Activated T-cell treated with anti-CD3 and anti-CD28 coated beads, Interleukin-2, amount 50 U/mL, for 24 hours (primary cell): ENCODE measurements around the gene SMG9.

ENCODE experiments used
- DNase-seq: peaks from one replicate; pipeline ENCODE4 v3.0.0-alpha.2; 2020
- H3K27ac Mint-ChIP-seq: 2 replicates; pipeline ENCODE4 v1.8.0; 2020; ENCODE audit warnings: mild to moderate bottlenecking, mixed read lengths
- H3K27me3 Mint-ChIP-seq: 2 replicates; pipeline ENCODE4 v1.8.0; 2020; ENCODE audit warnings: mixed read lengths
- H3K36me3 Mint-ChIP-seq: 2 replicates; pipeline ENCODE4 v1.8.0; 2020; ENCODE audit warnings: low read depth, mixed read lengths
- H3K4me1 Mint-ChIP-seq: 2 replicates; pipeline ENCODE4 v1.8.0; 2020; ENCODE audit warnings: low read depth, mixed read lengths
- H3K4me3 Mint-ChIP-seq: 2 replicates; pipeline ENCODE4 v1.8.0; 2020; ENCODE audit warnings: mild to moderate bottlenecking, moderate library complexity, mixed read lengths
- H3K9me3 Mint-ChIP-seq: 2 replicates; pipeline ENCODE4 v1.8.0; 2020; ENCODE audit warnings: mixed read lengths

SMG9 gene

DNA sequence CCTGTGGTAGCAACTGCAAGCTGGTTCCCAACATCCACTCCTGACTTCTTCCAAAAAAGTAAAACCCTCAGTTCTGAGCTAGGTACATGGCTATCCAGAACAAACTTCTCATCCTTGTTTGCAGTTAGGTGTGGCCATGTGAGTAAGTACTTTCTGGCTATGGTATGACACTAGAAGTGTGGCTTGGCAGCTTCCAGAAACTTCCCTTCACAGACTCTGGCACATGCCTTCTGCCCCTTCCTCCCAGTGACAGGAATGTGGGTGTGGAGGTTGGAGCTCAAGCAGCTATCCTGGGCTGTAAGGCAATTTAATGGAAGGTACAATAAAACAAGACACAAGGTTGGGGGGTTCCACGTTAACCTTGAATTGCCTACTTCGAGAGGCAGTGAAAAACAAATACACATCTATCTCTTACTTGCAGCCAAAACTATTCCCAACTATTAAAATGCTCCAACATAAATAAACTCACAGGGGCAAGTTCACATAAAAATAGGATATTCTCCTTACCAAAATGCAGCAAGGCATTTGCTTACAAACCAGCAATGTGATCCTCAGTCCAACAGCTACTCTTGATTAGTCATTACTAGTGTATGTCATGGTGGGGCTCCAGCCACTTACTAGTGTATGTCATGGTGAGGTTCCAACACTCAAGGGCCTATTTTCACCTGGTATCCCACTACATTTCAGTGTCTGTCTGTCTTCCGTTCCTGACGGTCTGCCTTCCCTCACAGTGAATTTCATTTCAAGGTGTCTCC, 3.1 kb downstream of the SMG9 start:
- peaks cover 63% of the 10 kb centered on the region for H3K4me1 Mint-ChIP-seq
- no peak for DNase-seq
- H3K36me3 Mint-ChIP-seq, result peaks cover 88% of the 10 kb centered on the region
- no peaks in the 10 kb centered on the region for H3K27me3 Mint-ChIP-seq
- H3K9me3 Mint-ChIP-seq, result peaks cover 2% of the 10 kb centered on the region
- H3K4me3 Mint-ChIP-seq, result peak overlapping the region; percentile 44
- peak overlapping the region; percentile 100 for H3K27ac Mint-ChIP-seq

DNA sequence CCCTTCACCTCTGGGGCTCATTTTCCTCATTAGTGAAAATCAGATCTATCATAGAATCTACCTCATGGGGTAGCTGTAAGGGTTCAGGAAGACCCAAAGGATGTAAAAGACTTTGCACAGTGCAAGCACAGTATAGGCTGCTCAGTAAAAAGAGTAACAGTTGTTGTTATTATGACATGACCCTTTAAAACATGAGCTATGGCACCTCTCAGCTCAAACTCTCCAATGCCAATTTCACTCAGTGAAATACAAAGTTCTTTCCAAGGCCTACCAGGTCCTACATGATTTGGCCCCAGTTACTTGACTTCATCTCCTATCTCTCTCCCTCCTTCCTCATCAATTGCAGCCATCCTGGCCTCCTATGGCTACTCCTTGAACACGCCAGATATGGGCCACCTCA, 4.9 kb downstream of the SMG9 start:
- Mint-ChIP-seq H3K4me3 (no peak overlapping the region), H3K36me3 (peaks cover 90% of the 10 kb centered on the region), H3K9me3 (peaks cover 2% of the 10 kb centered on the region), H3K4me1 (peaks cover 55% of the 10 kb centered on the region), H3K27me3 (no peaks in the 10 kb centered on the region), H3K27ac (peak overlapping the region; percentile 39)
- DNase-seq, result no peak

DNA sequence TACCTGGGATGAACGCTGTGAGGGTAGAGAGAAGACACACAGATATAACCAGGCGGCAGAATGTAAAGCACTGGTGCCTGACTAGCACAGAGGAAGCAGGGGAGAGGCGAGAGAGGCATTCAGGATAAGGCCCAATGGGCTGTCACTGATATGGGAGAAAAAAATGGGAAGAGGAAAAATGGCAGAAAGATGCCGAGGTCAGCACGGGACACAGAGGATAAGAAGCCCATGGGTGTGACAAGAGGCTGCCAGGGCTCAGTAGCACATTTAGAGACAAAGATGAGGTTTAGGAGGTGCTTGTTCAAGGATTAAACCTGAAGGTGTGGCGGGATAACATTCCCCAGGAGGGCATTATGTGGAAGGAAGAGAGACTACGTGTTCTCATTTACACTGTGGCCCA, 5.6 kb downstream of the SMG9 start:
- peaks cover 52% of the 10 kb centered on the region for H3K4me1 Mint-ChIP-seq
- H3K36me3 Mint-ChIP-seq, result peaks cover 92% of the 10 kb centered on the region
- H3K9me3 Mint-ChIP-seq, result peaks cover 2% of the 10 kb centered on the region
- H3K27me3 Mint-ChIP-seq, result no peaks in the 10 kb centered on the region
- H3K4me3 Mint-ChIP-seq, result no peak overlapping the region
- DNase-seq, result no peak
- peak overlapping the region; percentile 68 for H3K27ac Mint-ChIP-seq

DNA sequence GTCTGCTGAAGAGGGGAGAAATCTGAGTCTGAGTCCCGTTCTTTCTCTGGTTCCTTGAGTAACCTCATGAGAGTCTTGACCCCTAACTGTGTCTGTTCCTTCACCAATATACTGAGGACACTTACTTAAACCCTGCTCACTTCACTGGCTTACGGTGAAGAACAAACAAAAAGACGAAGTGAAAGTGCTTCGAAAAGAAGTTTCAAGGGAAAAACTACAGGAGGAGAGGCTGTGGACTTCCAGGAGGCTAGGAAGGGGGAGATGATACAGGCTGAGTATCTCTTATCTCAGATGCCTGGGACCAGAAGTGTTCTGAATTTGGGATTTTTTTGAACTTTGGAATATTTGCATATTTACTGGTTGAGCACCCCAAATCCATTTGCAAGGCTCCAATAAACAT, 6.1 kb downstream of the SMG9 start:
- Mint-ChIP-seq H3K27me3 (no peaks in the 10 kb centered on the region), H3K4me1 (peaks cover 48% of the 10 kb centered on the region), H3K27ac (peak overlapping the region; percentile 68), H3K4me3 (no peak overlapping the region), H3K36me3 (peaks cover 93% of the 10 kb centered on the region), H3K9me3 (peaks cover 2% of the 10 kb centered on the region)
- DNase-seq, result no peak

DNA sequence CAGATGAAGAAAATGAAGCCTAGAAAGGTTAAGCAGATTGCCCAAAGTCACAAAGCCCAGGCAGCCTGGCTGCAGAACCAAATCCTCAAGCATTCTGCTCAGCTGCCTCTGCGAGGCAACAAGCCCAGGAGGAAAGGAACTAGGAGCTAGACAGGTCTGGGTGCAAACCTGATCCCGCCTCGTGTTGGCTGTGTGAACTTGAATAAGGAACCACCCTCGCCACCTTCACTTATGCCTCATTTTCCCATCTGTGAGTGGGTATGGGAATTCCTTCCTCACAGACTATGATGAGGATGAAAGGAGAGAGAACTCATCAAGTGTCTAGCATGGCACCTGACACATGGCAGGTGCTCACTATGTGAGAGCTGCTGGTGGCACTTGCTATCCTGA, 6.6 kb downstream of the SMG9 start:
- Mint-ChIP-seq H3K4me1 (peaks cover 43% of the 10 kb centered on the region), H3K27ac (peak overlapping the region; percentile 68), H3K9me3 (peaks cover 2% of the 10 kb centered on the region), H3K36me3 (peaks cover 95% of the 10 kb centered on the region), H3K4me3 (no peak overlapping the region), H3K27me3 (no peaks in the 10 kb centered on the region)
- no peak for DNase-seq

DNA sequence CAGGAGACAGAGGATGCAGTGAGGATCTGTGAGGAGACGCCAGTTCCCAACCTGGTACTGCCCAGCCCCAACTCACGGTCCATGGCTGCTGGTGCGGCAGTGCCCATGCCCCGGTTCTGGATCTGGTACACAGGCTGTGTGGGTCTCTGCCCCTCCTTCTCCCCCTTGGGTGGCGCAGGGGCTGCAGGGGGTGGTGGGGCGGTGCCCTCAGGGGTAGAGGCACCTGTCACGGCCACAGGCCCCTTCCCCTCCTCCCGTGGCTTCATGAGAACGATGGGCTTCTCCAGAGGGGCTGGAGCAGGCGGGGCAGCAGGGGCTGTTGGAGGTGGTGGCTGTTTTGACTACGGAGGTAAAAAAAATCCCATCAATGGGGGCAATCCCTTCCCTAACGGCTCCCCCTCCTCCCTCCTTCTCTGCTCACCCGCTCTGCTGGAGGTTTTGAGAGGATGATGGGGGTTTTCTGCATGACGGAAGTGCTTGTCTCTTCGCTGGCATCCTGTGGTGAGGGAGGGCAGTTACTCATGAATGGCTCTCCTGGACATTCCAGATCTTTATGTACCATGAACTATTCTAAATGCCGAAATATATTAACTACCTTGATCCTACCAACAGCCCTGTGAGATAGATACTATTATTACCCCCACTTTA, 7.1 kb downstream of the SMG9 start:
- peaks cover 38% of the 10 kb centered on the region for H3K4me1 Mint-ChIP-seq
- peaks cover 2% of the 10 kb centered on the region for H3K9me3 Mint-ChIP-seq
- H3K27me3 Mint-ChIP-seq, result no peaks in the 10 kb centered on the region
- DNase-seq, result no peak
- no peak overlapping the region for H3K4me3 Mint-ChIP-seq
- H3K27ac Mint-ChIP-seq, result peak overlapping the region; percentile 68
- peaks cover 96% of the 10 kb centered on the region for H3K36me3 Mint-ChIP-seq

DNA sequence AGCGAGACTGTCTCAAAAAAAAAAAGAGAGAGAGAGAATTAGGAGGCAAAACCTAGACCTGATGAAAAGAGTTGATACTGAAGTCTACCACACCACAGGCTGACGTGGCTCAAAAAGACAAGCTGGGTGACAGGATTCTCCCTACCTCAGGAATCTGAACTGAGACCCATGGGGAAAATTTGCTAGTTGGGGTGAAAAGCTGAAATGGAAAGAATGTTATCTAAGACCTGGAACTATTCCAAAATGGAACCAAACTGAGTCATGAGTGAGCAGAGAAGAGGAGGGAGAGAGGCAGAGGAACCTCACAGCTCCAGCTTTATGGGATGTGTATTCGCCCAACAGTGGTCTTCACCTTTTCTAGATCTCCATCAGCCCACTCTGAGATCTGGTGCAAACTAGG, 11.7 kb downstream of the SMG9 start:
- Mint-ChIP-seq H3K27me3 (no peaks in the 10 kb centered on the region), H3K36me3 (peaks cover 97% of the 10 kb centered on the region), H3K27ac (peak overlapping the region; percentile 55)

DNA sequence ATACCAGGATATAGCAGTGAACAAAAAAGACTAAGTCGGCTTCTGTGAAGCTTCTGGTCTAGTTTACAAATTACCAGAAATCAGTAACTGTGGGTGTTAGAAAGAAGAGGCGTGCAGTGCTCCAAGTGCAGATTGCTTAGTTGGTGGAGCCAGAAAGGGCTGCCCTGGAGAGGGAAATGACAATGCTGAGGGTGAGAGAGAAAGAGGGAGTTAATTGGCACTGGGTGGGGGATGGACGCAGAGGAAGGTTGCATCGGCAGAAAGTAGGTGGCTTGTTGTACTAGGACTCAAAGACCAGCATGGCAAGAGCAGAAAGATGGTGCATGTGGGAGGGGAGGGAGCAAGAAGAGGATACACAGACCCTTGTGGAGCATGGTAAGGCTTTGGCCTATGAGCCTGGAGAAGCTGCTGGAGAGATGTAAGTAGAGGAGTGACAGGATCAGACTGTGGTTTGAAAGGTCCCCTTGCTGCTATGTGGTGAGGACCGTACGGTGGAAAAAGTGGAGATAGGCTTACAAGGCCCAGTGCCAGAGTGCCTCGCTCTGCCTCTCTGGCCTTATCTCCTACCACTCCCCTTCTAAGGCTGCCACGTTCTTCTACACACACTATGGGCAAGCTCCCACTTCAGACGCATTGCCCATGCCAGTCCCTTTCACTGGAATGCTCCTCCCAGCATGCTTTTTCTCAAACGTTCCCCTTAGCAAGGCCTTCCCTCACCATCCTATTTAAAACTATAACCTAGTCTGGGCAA, 13.5 kb downstream of the SMG9 start:
- H3K4me1 Mint-ChIP-seq, result peaks cover 6% of the 10 kb centered on the region
- H3K27ac Mint-ChIP-seq, result peak overlapping the region; percentile 27
- peaks cover 98% of the 10 kb centered on the region for H3K36me3 Mint-ChIP-seq
- no peak for DNase-seq
- H3K9me3 Mint-ChIP-seq, result no peaks in the 10 kb centered on the region
- no peak overlapping the region for H3K4me3 Mint-ChIP-seq
- H3K27me3 Mint-ChIP-seq, result no peaks in the 10 kb centered on the region

More for the DNA sequence above, 11.7 kb downstream of the SMG9 start:
- Mint-ChIP-seq H3K4me3 (no peak overlapping the region), H3K4me1 (peaks cover 13% of the 10 kb centered on the region), H3K9me3 (no peaks in the 10 kb centered on the region)
- no peak for DNase-seq

DNA sequence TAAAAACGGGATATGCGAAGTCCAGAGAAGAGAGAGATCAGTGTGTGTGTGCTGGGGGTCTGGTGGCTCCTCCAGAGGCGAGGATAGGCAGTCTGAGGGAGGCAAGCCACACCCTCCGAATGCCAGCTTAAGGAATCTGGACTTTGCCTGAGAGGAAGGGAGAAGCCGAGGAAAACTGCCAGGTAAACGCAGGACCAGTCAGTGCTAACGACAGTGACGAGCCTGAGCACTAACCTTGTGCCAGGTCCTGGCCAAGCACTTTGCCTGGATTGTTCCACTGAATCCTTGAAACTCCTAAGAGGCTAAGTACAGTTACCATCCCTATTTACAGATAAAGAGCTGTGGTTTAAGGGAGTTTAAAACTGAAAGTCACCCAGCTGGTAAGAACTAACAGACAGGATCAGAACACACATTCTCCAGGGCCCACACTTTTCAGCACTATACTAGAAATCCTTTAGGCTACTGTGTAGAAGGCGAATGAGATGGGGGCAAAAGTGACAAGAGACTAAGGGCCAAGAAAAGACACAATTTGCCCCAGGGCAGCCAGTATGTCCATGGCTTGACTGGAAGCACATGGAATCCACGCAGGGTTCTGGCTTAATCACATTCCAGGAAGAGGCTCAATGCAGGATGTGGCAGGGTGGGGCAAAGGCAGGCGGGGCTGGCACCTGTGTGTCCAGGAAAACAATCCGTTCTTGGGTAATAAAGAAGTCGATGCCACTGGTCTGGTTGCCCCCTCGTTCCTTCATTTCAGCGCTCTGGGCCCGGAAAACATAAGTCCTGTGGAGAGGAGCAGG, 15.1 kb downstream of the SMG9 start:
- Mint-ChIP-seq H3K27ac (peak overlapping the region; percentile 13), H3K4me1 (no peaks in the 10 kb centered on the region), H3K4me3 (no peak overlapping the region), H3K36me3 (peaks cover 97% of the 10 kb centered on the region), H3K27me3 (no peaks in the 10 kb centered on the region), H3K9me3 (no peaks in the 10 kb centered on the region)
- DNase-seq, result no peak

DNA sequence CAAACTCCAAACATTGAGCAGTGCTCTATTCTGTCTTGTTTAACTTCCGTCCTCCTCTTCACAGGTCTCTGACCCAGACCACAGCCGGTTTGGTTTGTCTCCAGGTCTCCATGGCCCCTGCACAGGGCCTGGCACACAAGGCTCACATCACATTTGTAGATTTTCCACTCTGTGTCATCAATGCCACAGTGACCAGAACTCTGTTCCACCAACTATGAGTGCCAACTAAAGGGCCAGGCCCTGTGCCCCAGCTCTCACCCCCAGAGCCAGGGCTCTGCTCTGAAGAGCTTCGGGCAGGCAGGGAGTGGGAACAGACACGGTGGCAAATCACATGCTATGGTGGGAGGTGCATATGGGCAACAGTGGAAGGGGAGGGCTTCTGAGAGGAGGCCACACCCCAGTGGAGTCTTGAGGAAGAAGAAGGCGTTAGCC, 16.0 kb downstream of the SMG9 start:
- peak overlapping the region; percentile 45 for H3K27ac Mint-ChIP-seq
- no peaks in the 10 kb centered on the region for H3K27me3 Mint-ChIP-seq
- no peak overlapping the region for H3K4me3 Mint-ChIP-seq
- no peak for DNase-seq
- peaks cover 97% of the 10 kb centered on the region for H3K36me3 Mint-ChIP-seq
- H3K4me1 Mint-ChIP-seq, result no peaks in the 10 kb centered on the region
- H3K9me3 Mint-ChIP-seq, result no peaks in the 10 kb centered on the region

DNA sequence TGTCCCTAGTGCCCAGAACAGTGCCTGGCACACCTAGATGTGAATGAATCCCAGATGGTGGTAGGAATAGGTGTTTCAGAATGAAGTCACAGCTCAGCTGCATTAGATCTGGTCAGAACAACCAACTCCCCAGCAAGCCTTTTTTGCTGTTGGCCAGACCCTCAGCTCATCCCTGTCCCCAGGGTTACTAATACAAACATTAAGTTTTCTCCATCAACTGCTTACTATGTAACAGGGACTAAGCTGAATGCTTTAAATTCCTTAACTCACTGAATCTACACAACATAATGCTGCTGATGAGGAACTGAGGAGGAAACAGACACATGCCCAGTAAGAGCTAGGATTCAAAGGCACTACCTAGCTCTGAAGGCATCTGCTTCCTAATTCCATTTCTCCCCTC, 18.8 kb downstream of the SMG9 start:
- Mint-ChIP-seq H3K4me3 (no peak overlapping the region), H3K27me3 (no peaks in the 10 kb centered on the region), H3K9me3 (no peaks in the 10 kb centered on the region), H3K4me1 (no peaks in the 10 kb centered on the region), H3K27ac (peak overlapping the region; percentile 66), H3K36me3 (peaks cover 97% of the 10 kb centered on the region)
- DNase-seq, result no peak

DNA sequence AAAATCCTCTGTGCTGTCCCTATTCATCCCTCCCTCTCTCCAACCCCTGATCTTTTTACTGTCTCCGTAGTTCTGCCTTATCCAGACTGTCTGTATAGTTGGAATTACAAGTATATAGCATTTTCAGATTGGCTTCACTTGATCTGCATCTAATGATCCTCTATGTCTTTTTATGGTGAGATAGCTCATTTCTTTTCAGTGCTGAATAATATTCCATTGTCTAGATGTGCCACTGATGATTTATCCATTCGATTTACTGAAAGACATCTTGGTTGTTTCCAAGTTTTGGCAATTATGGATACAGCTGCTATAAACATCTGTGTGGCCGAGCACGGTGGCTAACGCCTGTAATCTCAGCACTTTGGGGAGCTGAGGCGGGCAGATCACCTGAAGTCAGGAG, 19.7 kb downstream of the SMG9 start:
- no peak for DNase-seq
- H3K4me1 Mint-ChIP-seq, result no peaks in the 10 kb centered on the region
- no peaks in the 10 kb centered on the region for H3K27me3 Mint-ChIP-seq
- peaks cover 96% of the 10 kb centered on the region for H3K36me3 Mint-ChIP-seq
- no peaks in the 10 kb centered on the region for H3K9me3 Mint-ChIP-seq
- H3K27ac Mint-ChIP-seq, result no peak overlapping the region
- no peak overlapping the region for H3K4me3 Mint-ChIP-seq

DNA sequence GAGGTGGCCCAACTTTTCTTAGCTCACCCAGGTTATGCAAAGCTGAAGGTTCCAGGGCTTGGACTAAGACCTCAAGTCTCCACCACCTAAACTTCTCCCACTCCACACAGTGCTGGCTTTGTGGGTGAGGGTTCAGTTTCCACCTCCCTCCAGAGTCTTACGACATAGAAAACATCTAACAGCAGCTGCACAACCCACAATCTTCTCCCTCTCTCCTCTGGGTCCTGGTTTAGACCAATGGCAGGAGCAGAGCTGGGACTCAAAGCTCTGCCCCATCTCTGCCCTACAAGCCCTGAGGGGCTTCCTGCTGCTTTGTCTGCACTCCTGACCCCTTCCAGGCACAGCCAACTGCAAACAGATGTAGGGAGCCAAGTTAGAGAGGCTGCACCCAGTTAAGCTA, 22.9 kb downstream of the SMG9 start:
- no peaks in the 10 kb centered on the region for H3K4me1 Mint-ChIP-seq
- no peaks in the 10 kb centered on the region for H3K27me3 Mint-ChIP-seq
- peak overlapping the region; percentile 42 for H3K27ac Mint-ChIP-seq
- H3K4me3 Mint-ChIP-seq, result no peak overlapping the region
- no peak for DNase-seq
- no peaks in the 10 kb centered on the region for H3K9me3 Mint-ChIP-seq
- peaks cover 88% of the 10 kb centered on the region for H3K36me3 Mint-ChIP-seq

DNA sequence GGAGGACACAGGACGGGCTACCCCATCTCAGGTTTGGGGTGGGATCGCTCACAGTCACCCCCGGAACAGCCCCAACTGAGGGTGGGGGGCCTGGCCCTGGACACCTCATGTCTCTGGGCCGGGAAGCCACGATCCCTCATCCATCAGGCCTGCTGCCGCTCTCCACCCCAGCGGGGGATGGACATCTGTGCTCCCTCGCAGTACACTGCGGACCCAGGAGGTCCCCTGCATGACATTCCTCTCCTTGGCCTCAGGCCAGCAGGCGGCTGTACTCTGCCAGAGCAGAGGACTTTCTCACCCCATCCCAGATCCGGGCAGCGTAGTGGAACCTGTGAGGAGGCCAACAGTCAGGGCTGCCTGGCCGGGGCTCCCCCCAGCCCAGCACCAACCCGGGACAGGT, 23.4 kb downstream of the SMG9 start:
- Mint-ChIP-seq H3K36me3 (peaks cover 83% of the 10 kb centered on the region), H3K27me3 (no peaks in the 10 kb centered on the region), H3K9me3 (no peaks in the 10 kb centered on the region), H3K27ac (peak overlapping the region; percentile 42), H3K4me3 (no peak overlapping the region), H3K4me1 (no peaks in the 10 kb centered on the region)
- no peak for DNase-seq
